H1 (cell line): ENCODE measurements around the gene AP3M1. TPM values are rescaled to one million over a fixed set of nuclear protein-coding genes. Genes with fewer than 3 reads are reported as not detected.

Experiments used
- CTCF ChIA-PET: fragments of 300-600 bp; sonication (Branson Sonifier 250); formaldehyde crosslinking; loops from one replicate; lab custom pipeline; 2021; ENCODE audit not compliant: partially characterized antibody; lab: Charles Lee
- POLR2A ChIA-PET: fragments of 300-600 bp; sonication (Branson Sonifier 250); formaldehyde crosslinking; loops from one replicate; lab custom pipeline; 2021; ENCODE audit warnings: inconsistent platforms; ENCODE audit not compliant: partially characterized antibody; lab: Charles Lee
- DNase-seq, 2 experiments: peaks; one replicate each; pipeline versions ENCODE4 v3.0.0 to v3.0.0-alpha.2; 2010 to 2022; ENCODE audit warnings: low spot score in 2 of 2, low read depth in 1 of 2, mixed read lengths in 1 of 2
- FAIRE-seq: peaks from 2 replicates; lab custom pipeline; 2011; peaks lifted over from hg19 to GRCh38; lab: Jason Lieb, UNC
- H2AFZ ChIP-seq: 2 replicates; pipeline ENCODE4 v1.8.1; 2012; ENCODE audit warnings: low read length, inconsistent platforms
- H2AK5ac ChIP-seq: 2 replicates; pipeline ENCODE4 v1.6.1; 2013; ENCODE audit warnings: low read depth, low read length
- H2BK120ac ChIP-seq: replicated peaks from 2 replicates; pipeline ENCODE3; 2013; ENCODE audit warnings: low read depth, low read length, inconsistent platforms
- H2BK12ac ChIP-seq: 2 replicates; pipeline ENCODE4 v1.6.1; 2013; ENCODE audit warnings: low read depth, low read length
- H2BK15ac ChIP-seq: 2 replicates; pipeline ENCODE4 v1.6.1; 2013; ENCODE audit warnings: low read length
- H2BK20ac ChIP-seq: 2 replicates; pipeline ENCODE4 v1.6.1; 2013; ENCODE audit warnings: low read length
- H2BK5ac ChIP-seq: 2 replicates; pipeline ENCODE4 v1.6.1; 2013; ENCODE audit warnings: low read depth, low read length
- H3K14ac ChIP-seq: 2 replicates; pipeline ENCODE4 v1.6.1; 2013; ENCODE audit warnings: inconsistent platforms; ENCODE audit not compliant: insufficient read length
- H3K18ac ChIP-seq: 2 replicates; pipeline ENCODE4 v1.6.1; 2013; ENCODE audit warnings: low read length; ENCODE audit errors: extremely low read depth
- H3K23ac ChIP-seq: 2 replicates; pipeline ENCODE4 v1.6.1; 2013; ENCODE audit warnings: inconsistent platforms; ENCODE audit not compliant: insufficient read length
- H3K23me2 ChIP-seq: 2 replicates; pipeline ENCODE4 v1.6.1; 2013; ENCODE audit warnings: low read depth, low read length
- H3K27ac ChIP-seq: 2 replicates; pipeline ENCODE4 v1.6.1; 2011; ENCODE audit warnings: low read depth, low read length, inconsistent platforms
- H3K27me3 ChIP-seq, 4 experiments: replicated peaks in 1 of 4; 1 replicate in 1 of 4; 2 replicates in 3 of 4; pipeline versions ENCODE4 v1.6.1 to v1.8.1; 2011 to 2013; ENCODE audit warnings: low read length in 3 of 4, mild to moderate bottlenecking in 3 of 4, inconsistent platforms in 2 of 4, mixed read lengths in 2 of 4, moderate library complexity in 1 of 4; ENCODE audit not compliant: control insufficient read depth in 3 of 4, insufficient read depth in 3 of 4; ENCODE audit errors: extremely low read depth in 1 of 4
- H3K36me3 ChIP-seq, 4 experiments: 2 replicates each; pipeline versions ENCODE4 v1.6.1 to v1.8.1; 2011 to 2013; ENCODE audit warnings: mild to moderate bottlenecking in 4 of 4, low read length in 3 of 4, moderate library complexity in 2 of 4, control low read depth in 1 of 4, inconsistent platforms in 1 of 4; ENCODE audit not compliant: insufficient read depth in 4 of 4, control insufficient read depth in 2 of 4
- H3K4ac ChIP-seq: replicated peaks from 2 replicates; pipeline ENCODE3; 2013; ENCODE audit warnings: low read length, low read depth, mixed read lengths, inconsistent platforms; ENCODE audit not compliant: insufficient read length
- H3K4me1 ChIP-seq, 4 experiments: replicated peaks in 1 of 4; 1 replicate in 1 of 4; 2 replicates in 3 of 4; pipeline versions ENCODE4 v1.6.1 to v1.8.1; 2011 to 2013; ENCODE audit warnings: low read length in 3 of 4, inconsistent platforms in 2 of 4, mixed read lengths in 1 of 4; ENCODE audit not compliant: insufficient read depth in 4 of 4, control insufficient read depth in 3 of 4
- H3K4me2 ChIP-seq, 2 experiments: 2 replicates each; pipeline versions ENCODE4 v1.6.1 to v1.8.1; 2011 to 2013; ENCODE audit warnings: low read depth in 2 of 2, low read length in 2 of 2, control low read depth in 1 of 2, inconsistent platforms in 1 of 2, mild to moderate bottlenecking in 1 of 2; ENCODE audit not compliant: insufficient read depth in 1 of 2
- H3K4me3 ChIP-seq, 4 experiments: fragments of 200-600, 300-600 bp in 1 of 4; sonication (generic), shearing (Covaris generic), sonication (Bioruptor Twin) in 1 of 4; 2 replicates each; pipeline versions ENCODE4 v1.5.1 to v1.8.1; 2011 to 2016; ENCODE audit warnings: low read length in 4 of 4, low read depth in 3 of 4, control low read depth in 2 of 4, inconsistent platforms in 2 of 4, mild to moderate bottlenecking in 2 of 4, mixed read lengths in 1 of 4, moderate library complexity in 1 of 4; ENCODE audit not compliant: insufficient read depth in 2 of 4; ENCODE audit errors: extremely low read depth in 1 of 4
- H3K56ac ChIP-seq: replicated peaks from 2 replicates; pipeline ENCODE3; 2013; ENCODE audit warnings: low read depth, mild to moderate bottlenecking, mixed read lengths, low read length, inconsistent platforms; ENCODE audit not compliant: insufficient read length
- H3K79me1 ChIP-seq: 2 replicates; pipeline ENCODE4 v1.6.1; 2013; ENCODE audit warnings: low read depth, low read length, control low read depth
- H3K79me2 ChIP-seq, 2 experiments: 2 replicates each; pipeline versions ENCODE4 v1.6.1 to v1.8.1; 2012 to 2013; ENCODE audit warnings: low read length in 2 of 2, mild to moderate bottlenecking in 2 of 2, inconsistent platforms in 1 of 2; ENCODE audit not compliant: insufficient read depth in 2 of 2, control insufficient read depth in 1 of 2
- H3K9ac ChIP-seq, 4 experiments: replicated peaks in 1 of 4; 1 replicate in 1 of 4; 2 replicates in 3 of 4; pipeline versions ENCODE4 v1.6.1 to v1.8.1; 2011 to 2013; ENCODE audit warnings: low read depth in 3 of 4, low read length in 3 of 4, control low read depth in 2 of 4, mild to moderate bottlenecking in 2 of 4, moderate library complexity in 2 of 4, inconsistent platforms in 1 of 4; ENCODE audit errors: extremely low read depth in 1 of 4
- H3K9me3 ChIP-seq, 2 experiments: 2 replicates each; pipeline versions ENCODE4 v1.6.1 to v1.8.1; 2012 to 2013; ENCODE audit warnings: mild to moderate bottlenecking in 2 of 2, moderate library complexity in 2 of 2, control low read depth in 1 of 2, inconsistent platforms in 1 of 2, low read depth in 1 of 2, low read length in 1 of 2, mixed read lengths in 1 of 2; ENCODE audit not compliant: insufficient read depth in 2 of 2
- H4K20me1 ChIP-seq, 2 experiments: replicated peaks in 1 of 2; 2 replicates each; pipeline versions ENCODE3 to v1.8.1; 2011 to 2013; ENCODE audit warnings: inconsistent platforms in 2 of 2, low read length in 2 of 2, mild to moderate bottlenecking in 1 of 2; ENCODE audit not compliant: insufficient read depth in 2 of 2, control insufficient read depth in 1 of 2
- H4K5ac ChIP-seq: 2 replicates; pipeline ENCODE4 v1.6.1; 2013; ENCODE audit warnings: low read length, low read depth, mixed read lengths, inconsistent platforms; ENCODE audit not compliant: insufficient read length
- H4K8ac ChIP-seq: 2 replicates; pipeline ENCODE4 v1.8.0; 2013; ENCODE audit warnings: mild to moderate bottlenecking, moderate library complexity, low read length, inconsistent platforms; ENCODE audit not compliant: insufficient read depth; ENCODE audit errors: extremely low read depth
- H4K91ac ChIP-seq: replicated peaks from 2 replicates; pipeline ENCODE3; 2013; ENCODE audit warnings: low read length, mixed read lengths, inconsistent platforms; ENCODE audit not compliant: insufficient read length
- ATF2 ChIP-seq: IDR thresholded peaks from 2 replicates; pipeline ENCODE4 v1.6.1; 2012; ENCODE audit warnings: low read length, inconsistent platforms
- CTBP2 ChIP-seq: IDR thresholded peaks from 2 replicates; pipeline ENCODE4 v1.7.0; 2011; ENCODE audit warnings: borderline replicate concordance, mild to moderate bottlenecking, moderate library complexity, mixed read lengths, low read length; ENCODE audit not compliant: insufficient read depth, insufficient read length
- EGR1 ChIP-seq: IDR thresholded peaks from 2 replicates; pipeline ENCODE4 v1.6.1; 2011; ENCODE audit warnings: low read depth, low read length, borderline replicate concordance
- GTF2F1 ChIP-seq: IDR thresholded peaks from 2 replicates; pipeline ENCODE4 v1.6.1; 2012; ENCODE audit warnings: low read depth, low read length, improper control_type of control experiment, borderline replicate concordance
- POU5F1 ChIP-seq: IDR thresholded peaks from 2 replicates; pipeline ENCODE4 v1.6.1; 2011; ENCODE audit warnings: low read depth, mild to moderate bottlenecking, low read length, moderate library complexity
- RNF2 ChIP-seq: fragments of 200-900, 300-1000 bp; sonication (generic); IDR thresholded peaks from 2 replicates; pipeline ENCODE4 v1.7.1; 2016; ENCODE audit warnings: borderline replicate concordance, low read depth, mild to moderate bottlenecking, antibody characterized with exemption, low read length; ENCODE audit not compliant: poor library complexity, severe bottlenecking; ENCODE audit errors: missing control alignments
- RXRA ChIP-seq: IDR thresholded peaks from 2 replicates; pipeline ENCODE4 v1.6.1; 2011; ENCODE audit warnings: low read depth, mild to moderate bottlenecking, low read length, moderate library complexity; ENCODE audit not compliant: insufficient read depth
- SUZ12 ChIP-seq: fragments of 200-600 bp; sonication (generic); IDR thresholded peaks from 2 replicates; pipeline ENCODE4 v1.6.1; 2012; ENCODE audit warnings: mild to moderate bottlenecking, inconsistent platforms, low read length, moderate library complexity, mixed read lengths
- WGBS, 2 experiments: shearing (Covaris generic) in 1 of 2; methylation state at CpG; one replicate each; pipeline versions ENCODE4 v1.1.6 to v1.1.7; 2013 to 2015; ENCODE audit warnings: low lambda C conversion rate in 2 of 2, mixed read lengths in 2 of 2, inconsistent platforms in 1 of 2, low coverage in 1 of 2, missing lambda C conversion rate in 1 of 2; ENCODE audit not compliant: insufficient replicate concordance in 2 of 2, insufficient coverage in 1 of 2, insufficient read length in 1 of 2; ENCODE audit errors: extremely low coverage in 1 of 2, missing lambda C conversion rate in 1 of 2; 5-methylcytosine and 5-hydroxymethylcytosine counted together
- polyA plus RNA-seq, 7 experiments: library from polyadenylated mRNA; depleted of rRNA in 3 of 7; stranded (reverse) in 5 of 7; unstranded in 2 of 7; fragments of >200 nt in 5 of 7; fragments of 200-250 nt in 2 of 7; gene quantifications; 1 replicate in 5 of 7; 2 replicates in 1 of 7; 4 replicates in 1 of 7; pipeline versions ENCODE4 v1.2.1 to v1.2.3, GENCODE V29; 2011 to 2013; ENCODE audit warnings: missing spikeins in 2 of 7, mixed read lengths in 2 of 7
- total RNA-seq: library from RNA; stranded (reverse); fragmentation: NEBNext Ultra II Directional; extraction: Animal tissue kit (Norgen Biotek cat#: 25700); gene quantifications from 2 replicates; pipeline ENCODE4 v1.2.1, GENCODE V29; 2021

Gene AP3M1
- total and polyA plus RNA-seq, 2 of the 8 experiments (the other 6 are each of a cell fraction or from before 2014, with no cell fraction given) = 23.9 to 38.9 TPM

- H3K18ac ChIP-seq = no peak overlapping the region
- H3K36me3 ChIP-seq = peaks cover 11 to 76% (median 49%) of the 10 kb centered on the region in 4 experiments; a peak in 7 of 8 replicates
- no peaks in the 10 kb centered on the region for H3K79me1 ChIP-seq
- H2BK5ac ChIP-seq = no peak overlapping the region
- no peak overlapping the region for H3K27ac ChIP-seq
- no peak overlapping the region for H2AFZ ChIP-seq
- H3K4me2 ChIP-seq = no peak overlapping the region
- no peak overlapping the region for H3K23ac ChIP-seq
- TF ChIP-seq SUZ12 (no peak), POU5F1 (no peak), RXRA (no peak), CTBP2 (no peak), EGR1 (no peak), GTF2F1 (no peak), ATF2 (no peak), RNF2 (no peak)
- H2BK12ac ChIP-seq = no peak overlapping the region
- ChIA-PET CTCF (interaction anchor here (1.2 to 1.8 kb wide), 3 partner anchors 19 to 236 kb away, joined by 3 to 6 read pairs (median 3); no protein-coding TSS in a partner anchor), POLR2A (interaction anchor here (0.7 to 1.1 kb wide), 3 partner anchors 14 to 32 kb away, joined by 3 to 4 read pairs (median 3); no protein-coding TSS in a partner anchor)
- H3K4ac ChIP-seq = no peak overlapping the region
- no peaks in the 10 kb centered on the region for H3K4me1 ChIP-seq
- no peak overlapping the region; the same call in 1 of the 2 replicates for H4K8ac ChIP-seq
- no peak overlapping the region for H3K9ac ChIP-seq
- H2AK5ac ChIP-seq = no peak overlapping the region
- H3K9me3 ChIP-seq = no peaks in the 10 kb centered on the region
- H4K20me1 ChIP-seq = peaks cover 0 to 3% of the 10 kb centered on the region in 2 experiments
- H3K56ac ChIP-seq = no peak overlapping the region
- FAIRE-seq = no peak
- no peak overlapping the region for H4K5ac ChIP-seq
- H4K91ac ChIP-seq = no peak overlapping the region
- no peak overlapping the region for H2BK15ac ChIP-seq
- no peak overlapping the region for H2BK120ac ChIP-seq
- H3K4me3 ChIP-seq = no peak overlapping the region
- H3K23me2 ChIP-seq = no peaks in the 10 kb centered on the region
- no peaks in the 10 kb centered on the region for H3K27me3 ChIP-seq
- no peak overlapping the region for H3K14ac ChIP-seq
- no peak overlapping the region for H2BK20ac ChIP-seq
- no peaks in the 10 kb centered on the region for H3K79me2 ChIP-seq
- WGBS, 2 experiments = 4% methylated on average over 1 of the region's 1 CpG; no CpG with 5 or more reads in 1 of the 2 experiments
- no peak for DNase-seq
These were observed 27.5 kb downstream of the AP3M1 start for GRCh38 chr10:74123081-74123480.
